ENCODE data around the gene TMEM86A. TPM values are rescaled to one million over a fixed set of nuclear protein-coding genes. Genes with fewer than 3 reads are reported as not detected.

The TMEM86A gene
- total RNA-seq, 4 donors from 2014 or later = 1.7 to 3.6 (median 2.8) TPM

GRCh38 chr11:18699848-18700261 lies 1.3 kb downstream of the TMEM86A start:
- ATAC-seq = no peak
- in situ Hi-C loops (cut with MboI; ENCODE audit: low sequenced_read_pairs in 4 of 4) (loop anchor here in 1 of 4 donors (10.0 kb wide), 1 partner anchor 65 kb away; the partner anchor contains the start of gene SPTY2D1), intact Hi-C loops (cut with DNase I; ENCODE audit: low total_unique reads) (loop anchor here (2.0 to 10.0 kb wide), 3 partner anchors 21 to 685 kb away; partner anchors contain the start of genes GTF2H1, HPS5 and SERGEF)
- Histone ChIP-seq H3K36me3 (peaks cover 0 to 10% of the 10 kb centered on the region in 2 donors), H3K4me3 (peak overlapping the region; percentile 63 to 84 (median 78)), H3K4me1 (peaks cover 8% of the 10 kb centered on the region in 2 donors), H3K27me3 (no peaks in the 10 kb centered on the region), H3K9me3 (no peaks in the 10 kb centered on the region), H3K27ac (peak overlapping the region; percentile 77 to 88 (median 86))
- no peak for TF ChIP-seq POLR2A (IDR thresholded peaks at IDR 0.05)
- TF ChIP-seq CTCF (IDR thresholded peaks at IDR 0.05 in 4 of 5, conservative IDR thresholded peaks at IDR 0.05 in 1 of 5) = no peak
- DNase-seq = no peak

- H3K36me3 ChIP-seq = peaks cover 0 to 10% of the 10 kb centered on the region in 2 donors
- peak overlapping the region in 2 of 4 donors; percentile 77 to 86 for H3K27ac ChIP-seq
- no peak for TF ChIP-seq CTCF (IDR thresholded peaks at IDR 0.05 in 4 of 5, conservative IDR thresholded peaks at IDR 0.05 in 1 of 5)
- no peak for TF ChIP-seq POLR2A (IDR thresholded peaks at IDR 0.05)
- ATAC-seq (no peak), DNase-seq (no peak)
- in situ Hi-C loops (cut with MboI; ENCODE audit: low sequenced_read_pairs in 4 of 4) = no loop called here
- H3K9me3 ChIP-seq = no peaks in the 10 kb centered on the region
- H3K27me3 ChIP-seq = no peaks in the 10 kb centered on the region
- peaks cover 9 to 12% of the 10 kb centered on the region in 2 donors for H3K4me1 ChIP-seq
- intact Hi-C loops (cut with DNase I; ENCODE audit: low total_unique reads) = no loop called here
- H3K4me3 ChIP-seq = no peak overlapping the region
Measured at GRCh38 chr11:18700375-18700774, 1.8 kb downstream of the TMEM86A start.

GRCh38 chr11:18700872-18701271 lies 2.3 kb downstream of the TMEM86A start:
- ATAC-seq = no peak
- H3K27ac ChIP-seq = no peak overlapping the region
- DNase-seq = no peak
- TF ChIP-seq POLR2A (IDR thresholded peaks at IDR 0.05) (no peak), CTCF (IDR thresholded peaks at IDR 0.05 in 4 of 5, conservative IDR thresholded peaks at IDR 0.05 in 1 of 5) (no peak)
- H3K36me3 ChIP-seq = peaks cover 0 to 10% of the 10 kb centered on the region in 2 donors
- H3K27me3 ChIP-seq = peaks cover 0 to 2% (median 0%) of the 10 kb centered on the region in 3 donors
- in situ Hi-C loops (cut with MboI; ENCODE audit: low sequenced_read_pairs in 4 of 4) = no loop called here
- intact Hi-C loops (cut with DNase I; ENCODE audit: low total_unique reads) = no loop called here
- peaks cover 14 to 17% of the 10 kb centered on the region in 2 donors for H3K4me1 ChIP-seq
- no peak overlapping the region for H3K4me3 ChIP-seq
- no peaks in the 10 kb centered on the region for H3K9me3 ChIP-seq

GRCh38 chr11:18701614-18702216 lies 3.1 kb downstream of the TMEM86A start:
- H3K4me3 ChIP-seq = no peak overlapping the region
- in situ Hi-C loops (cut with MboI; ENCODE audit: low sequenced_read_pairs in 4 of 4) (no loop called here), intact Hi-C loops (cut with DNase I; ENCODE audit: low total_unique reads) (no loop called here)
- H3K9me3 ChIP-seq = no peaks in the 10 kb centered on the region
- no peak for TF ChIP-seq POLR2A (IDR thresholded peaks at IDR 0.05)
- TF ChIP-seq CTCF (IDR thresholded peaks at IDR 0.05 in 4 of 5, conservative IDR thresholded peaks at IDR 0.05 in 1 of 5) = no peak
- peaks cover 0 to 10% (median 2%) of the 10 kb centered on the region in 3 donors for H3K27me3 ChIP-seq
- ATAC-seq (no peak), DNase-seq (no peak)
- peaks cover 0 to 10% of the 10 kb centered on the region in 2 donors for H3K36me3 ChIP-seq
- no peak overlapping the region for H3K27ac ChIP-seq
- peaks cover 15 to 24% of the 10 kb centered on the region in 2 donors for H3K4me1 ChIP-seq
